Skeletal muscle cell (primary cell): Measurements from ENCODE around the gene EXTL1.

Experiments used
- DNase-seq: peaks from one replicate; pipeline ENCODE4 v3.0.0-alpha.2; 2010; ENCODE audit warnings: low read depth
- H3K4me3 ChIP-seq: 2 replicates; pipeline ENCODE4 v1.5.1; 2011; ENCODE audit warnings: low read depth, mild to moderate bottlenecking, control low read depth, low read length, moderate library complexity

The EXTL1 gene

DNA sequence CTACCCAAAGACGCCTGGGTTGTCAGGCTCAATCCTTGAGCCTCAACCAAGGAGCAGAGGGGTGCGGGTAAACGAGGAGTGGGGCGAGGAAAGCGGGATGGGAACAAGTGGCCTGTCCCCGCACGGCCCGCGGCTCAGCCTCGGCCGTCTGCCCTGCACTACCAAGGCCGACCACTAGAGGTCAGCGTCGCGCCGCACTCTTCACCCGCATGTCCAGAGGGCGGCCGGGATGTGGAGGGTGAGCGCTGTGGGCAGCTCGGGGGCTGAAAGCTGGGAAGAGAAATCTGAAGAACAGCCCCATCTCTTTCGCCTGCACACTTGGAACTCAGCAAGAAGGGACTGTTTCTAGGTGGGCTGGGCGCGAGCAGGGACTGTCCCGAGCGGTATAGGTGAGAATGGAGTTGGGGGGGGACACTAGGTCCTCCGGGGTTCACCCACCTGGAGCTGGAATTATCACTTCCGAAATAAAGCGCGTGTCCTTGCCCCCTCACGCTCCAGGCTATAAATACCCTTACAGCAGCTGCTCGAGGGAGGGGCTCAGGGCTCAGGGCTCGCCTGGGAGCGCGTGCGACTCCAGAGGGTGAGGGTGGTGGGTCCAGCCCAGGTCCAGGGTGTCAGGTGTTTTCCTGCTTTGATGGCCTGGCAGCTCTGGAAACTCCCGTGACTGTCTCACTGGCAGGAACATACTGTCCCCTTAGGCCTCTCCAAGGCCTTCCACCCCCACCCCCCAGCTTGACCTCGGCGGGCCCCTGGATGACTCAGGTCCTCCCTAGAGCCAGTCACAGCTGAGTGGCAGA is 14.6 kb downstream of the EXTL1 start:
- no peak for DNase-seq
- peak overlapping the region; percentile 93 for H3K4me3 ChIP-seq

DNA sequence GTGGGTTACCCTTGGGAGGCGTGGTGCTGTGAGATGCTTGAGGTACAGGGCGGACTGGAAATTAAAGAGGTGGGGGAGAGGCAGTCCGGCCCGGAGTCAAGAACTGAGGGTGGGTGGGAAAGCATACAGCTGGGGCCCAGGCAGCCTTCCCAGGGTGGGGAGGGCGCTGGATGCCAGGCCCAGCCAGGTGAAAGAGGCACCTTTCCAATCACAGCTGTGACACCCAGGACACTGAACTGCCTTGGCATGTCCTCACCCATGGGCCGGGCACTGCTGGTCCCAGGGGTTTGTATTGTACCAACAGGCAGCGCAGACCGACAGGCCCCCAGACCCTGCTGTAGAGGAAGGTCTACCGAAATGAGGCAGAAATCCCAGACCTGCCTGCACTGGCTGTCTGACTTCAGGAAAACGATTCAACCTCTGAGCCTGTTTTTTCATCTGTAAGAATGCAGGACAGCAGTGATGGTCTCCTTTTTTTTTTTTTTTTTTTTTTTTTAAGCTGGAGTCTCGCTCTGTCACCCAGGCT is 15.2 kb downstream of the EXTL1 start:
- DNase-seq = no peak
- H3K4me3 ChIP-seq = no peak overlapping the region

DNA sequence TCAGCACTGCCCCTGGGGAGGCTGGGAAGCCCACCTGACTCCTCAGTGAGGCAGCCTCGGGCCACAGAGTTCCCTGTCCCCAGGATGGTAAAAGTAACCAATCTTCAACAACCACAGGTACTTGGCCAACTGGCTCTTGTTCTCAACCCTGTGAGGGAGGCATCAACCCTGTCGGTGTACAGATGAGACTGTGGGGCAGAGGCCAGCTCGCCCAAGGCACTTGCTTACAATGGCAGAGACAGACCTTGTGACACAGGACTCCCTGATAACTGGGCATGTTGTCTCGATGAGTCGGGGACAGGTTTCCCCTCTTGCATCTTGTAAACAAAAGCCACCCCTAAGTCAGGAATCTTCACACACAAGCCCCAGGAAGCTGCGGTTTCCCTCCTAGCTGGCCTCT is 16.3 kb downstream of the EXTL1 start:
- no peak overlapping the region for H3K4me3 ChIP-seq
- DNase-seq = no peak

DNA sequence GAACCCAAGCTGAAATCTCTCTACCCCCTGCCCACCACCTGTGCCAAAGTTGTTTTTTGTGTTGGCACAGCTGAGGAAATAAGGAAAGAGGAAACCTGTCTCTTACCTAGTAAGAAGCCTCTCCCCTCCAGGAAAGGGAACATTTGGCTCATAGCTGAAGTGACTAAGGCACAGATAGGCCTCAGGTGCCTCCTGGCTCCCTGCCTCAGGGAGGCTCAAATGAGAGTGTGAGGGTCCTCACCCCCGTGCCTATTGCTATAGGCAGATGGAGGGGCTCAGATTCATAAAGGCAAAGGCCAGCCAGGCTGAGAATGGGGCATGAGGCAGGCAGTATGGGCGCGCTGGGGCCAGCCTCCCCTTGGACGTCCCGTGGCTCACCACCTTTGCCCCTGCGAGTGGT is 16.9 kb downstream of the EXTL1 start:
- DNase-seq = no peak
- no peak overlapping the region for H3K4me3 ChIP-seq

DNA sequence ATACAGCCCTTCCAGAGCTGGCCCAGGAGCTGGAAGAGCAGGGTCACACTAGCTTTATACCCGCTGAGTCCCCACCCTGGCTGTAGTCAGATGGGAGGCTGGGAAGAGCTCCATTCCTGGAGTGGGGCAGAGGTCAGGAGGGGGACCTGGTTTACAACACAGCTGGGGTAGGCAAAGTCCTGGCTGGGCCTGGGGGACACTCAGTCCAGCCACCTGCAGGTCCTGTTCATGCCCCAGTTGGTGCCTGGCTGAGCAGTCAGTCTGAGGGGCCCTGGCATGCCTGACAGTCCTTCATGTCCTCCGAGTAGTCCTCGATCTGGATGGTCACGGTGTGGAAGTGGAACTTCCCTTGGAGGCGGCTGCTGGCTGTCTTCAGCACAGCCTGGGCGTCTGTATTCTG is 17.3 kb downstream of the EXTL1 start:
- no peak for DNase-seq
- H3K4me3 ChIP-seq = no peak overlapping the region

DNA sequence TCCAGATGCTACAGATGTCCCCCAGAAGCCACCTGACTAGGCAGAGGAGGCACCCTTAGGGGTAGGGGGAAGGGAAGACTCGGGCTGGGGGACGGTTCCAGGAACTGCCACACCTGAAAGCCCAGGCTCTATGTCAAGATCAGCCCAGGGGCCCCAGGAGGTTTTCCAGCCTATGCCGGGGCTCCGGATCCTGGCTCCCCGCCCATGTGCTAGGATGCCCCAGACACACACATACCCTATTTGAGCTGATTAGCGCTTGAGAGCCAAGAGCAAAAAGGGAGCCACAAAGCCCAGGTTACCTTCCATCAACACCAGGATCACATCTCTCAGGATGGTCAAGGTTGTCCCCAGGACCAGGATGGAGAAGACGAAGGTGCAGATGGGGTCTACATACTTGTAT is 19.8 kb downstream of the EXTL1 start:
- no peak for DNase-seq
- H3K4me3 ChIP-seq = no peak overlapping the region

DNA sequence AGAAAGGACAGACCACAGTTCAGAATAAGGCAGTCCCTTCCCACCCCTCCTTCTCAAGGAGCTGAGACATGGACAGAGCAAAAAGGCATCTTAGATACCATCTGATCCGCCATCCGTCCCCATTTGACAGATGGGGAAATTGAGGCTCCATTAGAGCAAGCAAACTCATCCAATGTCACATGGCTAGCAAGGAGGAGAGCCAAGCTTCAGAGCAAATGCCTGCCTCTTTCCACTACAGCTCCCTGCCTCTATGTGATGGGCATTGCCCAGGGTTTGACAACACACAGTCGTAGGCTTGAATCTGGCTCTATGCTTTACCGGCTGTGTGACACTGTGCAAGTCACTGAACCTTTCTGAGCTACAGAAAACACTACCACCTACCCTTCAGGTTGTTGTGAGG is 20.4 kb downstream of the EXTL1 start:
- H3K4me3 ChIP-seq = no peak overlapping the region
- no peak for DNase-seq

DNA sequence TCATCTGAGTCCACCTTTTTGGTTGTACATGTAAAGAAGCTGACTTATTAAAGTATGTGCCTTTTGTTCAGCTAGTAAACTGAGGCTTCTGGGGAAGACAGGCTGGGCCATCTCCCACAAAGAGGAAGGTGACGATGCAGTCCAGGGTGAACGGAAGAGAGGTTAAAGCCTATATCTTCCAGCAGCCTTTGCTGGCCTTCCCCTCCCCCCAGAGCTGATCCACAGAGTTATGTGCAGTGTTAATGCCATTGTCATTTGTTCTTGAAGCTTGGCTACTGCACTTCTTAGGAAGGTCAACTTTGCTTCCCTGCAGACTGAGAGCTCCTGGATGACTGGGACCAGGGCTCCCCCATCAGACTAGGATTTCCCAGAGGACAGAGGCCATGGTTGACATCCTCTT is 22.2 kb downstream of the EXTL1 start:
- DNase-seq = no peak
- H3K4me3 ChIP-seq = no peak overlapping the region

DNA sequence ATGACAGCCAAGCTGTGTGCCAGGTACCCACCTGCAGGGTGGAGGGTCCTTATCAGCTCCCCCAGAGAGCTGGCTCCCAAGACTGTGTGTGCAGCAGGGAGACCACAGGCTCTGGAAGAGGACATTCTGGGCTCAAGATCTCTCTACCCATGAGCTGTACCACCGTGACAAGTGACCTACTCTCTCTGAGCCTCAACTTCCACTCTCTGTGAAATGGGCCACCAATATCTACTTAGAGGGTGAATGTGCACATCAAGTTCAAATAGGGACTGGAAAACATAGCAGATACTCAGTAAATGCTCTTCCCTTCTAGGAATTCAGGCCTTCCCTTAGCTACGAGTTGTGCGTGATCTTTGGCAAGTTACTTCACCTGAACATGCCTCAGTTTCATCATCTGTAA is 22.8 kb downstream of the EXTL1 start:
- H3K4me3 ChIP-seq = no peak overlapping the region
- DNase-seq = no peak

DNA sequence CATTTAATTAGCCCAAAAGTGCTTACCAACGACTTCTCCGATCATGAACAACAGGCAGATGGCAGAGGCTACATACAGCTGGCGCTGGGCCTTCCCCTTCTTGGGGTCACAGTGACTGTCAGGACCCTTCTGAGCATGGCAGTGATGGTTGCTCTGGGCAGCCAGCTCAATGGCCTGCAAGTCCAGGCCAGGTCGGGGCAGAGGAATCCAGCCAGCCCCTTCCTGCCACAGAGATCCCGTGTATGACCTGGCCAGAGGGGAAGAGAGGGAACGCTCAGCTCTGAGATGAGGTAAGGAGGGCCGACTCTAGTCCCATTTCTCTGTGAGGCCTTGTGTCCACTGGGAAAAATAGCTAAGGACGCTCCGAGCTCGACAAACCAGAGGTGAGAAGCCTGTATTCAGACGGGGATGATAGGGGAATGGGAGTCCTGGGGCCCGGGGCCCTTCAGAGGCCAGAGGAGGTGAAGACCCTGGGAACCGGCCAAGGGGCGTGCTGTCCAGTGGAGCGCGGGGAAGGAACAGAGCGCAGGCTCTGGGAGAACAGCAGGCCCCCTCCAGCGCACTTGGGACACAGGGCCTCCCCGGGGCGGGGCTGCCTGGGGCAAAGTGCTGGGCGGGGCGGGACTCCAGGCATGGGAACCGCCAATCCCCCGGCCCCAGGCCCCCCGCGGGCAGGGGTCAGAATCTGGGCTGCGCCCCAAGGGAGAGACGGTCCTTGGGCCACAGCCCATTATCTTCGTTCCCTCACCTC is 23.6 kb downstream of the EXTL1 start:
- no peak overlapping the region for H3K4me3 ChIP-seq
- DNase-seq = no peak

DNA sequence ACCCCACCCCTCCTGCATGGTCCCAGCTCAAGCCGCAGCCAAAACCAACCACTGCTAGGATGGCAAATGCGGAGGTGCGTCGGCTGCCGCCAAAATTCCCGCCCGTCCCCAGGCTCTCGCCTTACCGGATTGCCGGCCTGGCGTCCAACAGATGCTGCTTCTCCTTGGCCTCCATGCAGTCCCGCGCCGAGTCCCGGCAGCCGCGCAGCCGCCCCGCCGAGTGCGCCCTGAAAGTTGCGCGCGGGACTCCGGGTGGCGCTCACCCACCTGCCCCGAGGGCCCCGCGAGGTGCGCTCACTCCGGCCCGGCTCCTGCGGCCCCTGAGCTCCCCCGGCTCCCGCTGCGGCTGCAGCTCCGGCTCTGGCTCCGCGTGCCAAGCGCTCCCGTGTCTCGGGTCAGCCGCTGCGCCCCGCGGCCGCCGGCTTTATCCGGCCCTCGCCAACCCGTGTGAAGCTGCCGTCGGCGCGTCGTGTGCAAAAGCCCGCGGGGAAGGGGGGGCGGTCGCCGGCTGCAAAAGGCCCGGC is 24.2 kb downstream of the EXTL1 start, which contains the start of gene SLC30A2:
Gene SLC30A2 (minus strand): TSS at position 397 of the 524 bp plus-strand sequence. CDS start 222 bp downstream, at position 175.
- DNase-seq = no peak
- H3K4me3 ChIP-seq = no peak within 1 kb of the TSS

DNA sequence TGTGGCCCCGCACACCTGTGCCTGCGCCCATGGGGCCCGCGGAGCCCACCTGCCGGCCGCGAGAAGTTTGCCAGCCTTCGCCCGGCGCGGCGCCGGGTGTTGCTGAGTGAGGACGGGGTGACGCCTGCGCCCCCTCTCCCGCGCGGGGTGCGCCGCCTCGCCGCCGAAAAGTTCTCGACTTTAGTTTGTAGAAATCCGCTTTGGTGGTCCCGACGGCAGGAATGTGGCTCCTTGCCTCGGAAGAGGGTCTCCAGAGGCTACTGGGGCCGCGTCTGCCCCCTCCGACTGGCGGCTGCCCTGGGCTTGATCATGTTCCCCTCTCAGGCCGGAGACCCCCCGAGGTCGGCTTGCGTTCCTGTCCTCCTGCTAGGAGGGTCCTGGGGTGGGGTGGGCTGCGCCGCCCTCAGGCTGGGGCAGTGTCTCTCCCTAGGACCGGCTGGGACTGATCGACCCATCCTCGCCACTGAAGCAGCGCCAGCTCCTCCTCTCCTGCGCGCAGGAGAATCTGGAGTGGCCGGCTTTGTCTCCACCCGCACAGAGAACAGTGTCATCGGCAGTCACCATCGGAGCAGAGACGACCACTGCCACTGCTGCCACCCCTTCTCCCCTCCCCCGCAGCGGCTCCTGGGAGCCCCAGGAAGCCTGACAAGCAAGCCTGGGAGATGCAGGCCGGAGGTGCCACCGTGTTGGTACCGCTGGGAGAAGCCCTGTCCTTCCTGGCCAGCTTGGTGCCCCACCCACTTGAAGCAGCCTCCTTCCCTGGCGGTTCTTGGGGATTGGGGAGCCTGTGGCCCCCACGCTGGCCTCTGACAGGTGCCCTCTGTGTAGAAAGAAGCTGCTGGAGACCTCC is 24.9 kb downstream of the EXTL1 start:
- no peak for DNase-seq
- H3K4me3 ChIP-seq = no peak overlapping the region

DNA sequence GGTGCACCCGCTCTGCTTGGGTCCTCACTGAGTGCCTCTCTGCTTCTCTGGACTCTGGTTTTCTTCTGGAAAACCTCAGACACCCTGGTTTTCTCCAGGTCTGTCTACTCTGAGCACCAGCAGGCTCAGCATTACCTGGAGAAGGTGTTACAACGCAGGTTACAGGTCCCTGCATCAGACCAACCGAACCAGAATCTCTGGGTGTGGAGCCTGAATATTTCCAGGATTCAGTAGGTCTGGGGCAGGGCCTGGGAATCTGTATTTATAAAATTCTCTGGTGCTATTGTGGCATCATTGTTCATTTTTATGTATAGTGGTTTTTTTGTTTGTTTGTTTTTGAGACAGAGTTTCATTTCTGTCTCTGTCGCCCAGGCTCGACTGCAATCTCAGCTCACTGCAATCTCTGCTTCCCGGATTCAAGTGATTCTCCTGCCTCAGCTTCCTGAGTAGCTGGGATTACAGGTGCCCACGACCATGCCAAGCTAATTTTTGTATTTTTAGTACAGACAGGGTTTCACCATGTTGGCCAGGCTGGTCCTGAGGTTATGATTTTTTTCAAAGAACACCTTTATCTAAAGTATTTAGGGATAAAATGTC is 25.8 kb downstream of the EXTL1 start:
- no peak overlapping the region for H3K4me3 ChIP-seq
- DNase-seq = no peak

DNA sequence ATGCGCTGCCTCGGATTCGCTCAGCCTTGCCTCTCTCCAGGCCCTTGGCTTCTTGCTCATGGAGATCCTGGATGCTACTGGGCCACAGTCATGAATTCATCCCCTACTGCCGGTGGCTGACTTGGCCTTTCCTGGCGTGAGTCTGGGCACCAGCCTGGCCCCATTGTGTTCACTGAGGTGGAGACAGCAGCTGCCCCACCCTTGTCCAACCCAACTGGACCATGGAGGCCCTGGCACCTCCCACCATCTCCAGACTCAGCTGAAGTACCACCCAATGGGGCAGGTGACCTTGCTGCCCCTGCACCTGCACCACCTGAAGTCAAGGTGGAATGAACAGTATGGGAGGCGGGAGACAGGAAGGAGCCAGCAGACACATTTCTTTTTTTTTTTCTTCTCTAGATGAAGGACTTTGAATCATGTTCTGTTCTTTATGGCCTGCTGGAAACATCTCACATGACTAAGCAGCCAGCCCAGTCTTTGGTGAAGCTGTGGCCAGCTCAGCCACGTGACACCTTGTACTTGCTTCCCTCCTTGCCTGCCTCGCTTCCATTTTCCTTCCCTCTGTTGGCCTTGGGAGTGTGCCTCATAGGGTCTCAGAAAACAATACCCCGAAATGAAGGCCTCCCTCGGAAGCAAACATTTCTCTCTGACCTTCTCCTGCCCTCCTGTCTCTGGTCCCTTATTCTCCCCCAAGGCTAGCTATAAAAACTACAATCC is 28.1 kb downstream of the EXTL1 start:
- no peak for DNase-seq
- H3K4me3 ChIP-seq = no peak overlapping the region

DNA sequence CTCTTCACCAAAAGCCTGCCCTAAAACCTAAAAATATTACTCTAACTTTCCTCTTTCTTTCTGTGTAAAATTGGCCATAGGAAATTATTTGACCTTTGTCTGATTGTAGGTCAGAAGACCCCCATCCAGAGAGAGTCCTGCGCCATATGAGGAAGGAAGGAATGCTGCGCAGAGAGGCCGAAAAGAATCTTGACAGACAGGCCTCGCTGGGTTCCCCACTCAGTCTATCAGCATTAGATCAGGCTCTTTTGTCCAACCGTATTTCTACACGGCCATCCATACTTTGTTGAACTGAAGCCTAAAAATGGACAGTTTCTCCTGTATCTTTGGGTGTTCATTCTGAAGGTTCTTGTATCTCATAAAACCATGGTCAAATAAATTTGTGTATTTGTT is 28.7 kb downstream of the EXTL1 start:
- DNase-seq = no peak
- no peak overlapping the region for H3K4me3 ChIP-seq

DNA sequence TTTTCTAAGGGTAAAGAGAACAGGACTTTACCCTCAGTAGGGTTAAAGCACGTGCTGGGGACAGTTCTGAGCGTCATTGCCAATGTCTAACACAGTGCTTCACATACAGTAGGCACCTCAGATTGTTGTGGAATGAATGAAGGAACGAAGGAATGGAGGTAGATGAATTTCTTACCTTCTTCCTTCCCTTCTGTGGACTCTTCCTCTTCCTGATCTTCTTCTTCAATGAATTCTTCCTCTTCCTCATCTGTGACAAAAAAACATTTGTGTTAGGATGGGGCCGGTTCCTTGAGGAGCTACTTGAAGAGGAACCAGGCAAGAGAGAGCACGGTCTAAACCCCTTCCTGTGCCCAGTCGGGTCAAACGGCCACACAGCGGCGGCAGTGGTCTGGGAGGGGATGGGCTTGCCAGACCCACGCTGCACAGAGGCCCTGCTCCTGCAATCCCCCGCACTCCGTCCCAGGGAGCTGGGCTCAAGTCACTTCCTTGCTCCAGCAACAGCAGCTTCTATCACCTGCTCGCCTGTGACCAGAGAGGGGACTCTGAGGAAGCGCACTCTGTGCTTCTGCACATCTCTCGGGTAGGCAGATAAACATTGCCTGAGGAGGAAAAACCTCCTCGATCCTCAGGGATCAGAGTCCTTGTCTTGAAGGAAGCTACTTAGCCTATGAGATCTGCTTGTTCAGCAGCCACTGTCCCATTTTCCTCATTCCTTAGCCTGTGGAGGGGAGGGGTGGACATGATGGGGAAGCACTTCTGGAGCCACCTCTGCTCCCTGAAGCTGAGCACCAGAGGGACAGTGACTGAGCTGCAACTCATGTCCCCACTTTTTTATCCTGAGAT is 32.4 kb downstream of the EXTL1 start:
- DNase-seq = no peak

DNA sequence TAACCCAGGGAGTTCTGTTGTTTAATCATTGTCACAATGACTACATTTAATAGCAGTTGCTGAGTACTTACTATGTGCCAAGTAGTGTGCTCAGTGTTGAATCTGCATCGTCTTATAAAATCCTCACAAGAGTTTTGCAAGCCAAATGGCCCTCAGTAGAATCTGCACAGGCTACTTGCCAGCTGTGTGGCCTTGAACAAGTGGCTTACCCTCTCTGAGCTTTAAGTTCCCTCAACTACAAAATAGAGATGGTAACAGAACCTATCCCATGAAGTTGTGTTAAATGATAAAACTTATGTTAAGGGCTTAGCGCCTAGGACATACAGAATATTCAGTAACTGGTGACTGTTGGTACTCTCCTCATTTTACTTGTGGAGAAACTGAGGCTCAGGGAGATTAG is 33.5 kb downstream of the EXTL1 start:
- DNase-seq = no peak
- no peak overlapping the region for H3K4me3 ChIP-seq

More for the DNA sequence above, 32.4 kb downstream of the EXTL1 start:
- no peak overlapping the region for H3K4me3 ChIP-seq

DNA sequence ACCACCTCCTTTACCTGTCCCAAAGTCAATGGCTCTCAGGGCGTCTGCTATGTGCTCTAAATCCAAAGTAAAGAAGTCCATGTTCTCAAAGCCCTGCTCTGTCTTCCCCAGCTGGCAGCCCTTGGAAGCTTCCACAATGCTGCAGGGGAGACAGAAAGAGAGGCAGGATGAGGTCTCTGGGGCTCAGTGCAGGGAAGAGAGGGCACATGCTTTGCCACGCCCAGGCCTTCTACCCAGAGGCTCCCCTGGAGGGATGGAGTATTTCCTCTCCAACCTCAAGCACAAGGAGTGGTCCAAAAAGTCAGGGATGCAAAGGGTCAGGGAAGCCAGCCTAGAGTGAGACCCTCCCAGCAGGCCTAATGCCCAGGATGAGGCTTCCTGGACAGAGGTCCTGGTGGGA is 35.6 kb downstream of the EXTL1 start:
- no peak for DNase-seq
- H3K4me3 ChIP-seq = no peak overlapping the region
